ENCODE measurements around the gene DICER1. TPM values are rescaled to one million over a fixed set of nuclear protein-coding genes. Genes with fewer than 3 reads are reported as not detected.
A peak's percentile ranks its signal among the peaks of the same experiment; 100 is the strongest.

DICER1 gene
- total RNA-seq, 2 donors from 2014 or later, result 25.0 to 29.4 TPM

DNA sequence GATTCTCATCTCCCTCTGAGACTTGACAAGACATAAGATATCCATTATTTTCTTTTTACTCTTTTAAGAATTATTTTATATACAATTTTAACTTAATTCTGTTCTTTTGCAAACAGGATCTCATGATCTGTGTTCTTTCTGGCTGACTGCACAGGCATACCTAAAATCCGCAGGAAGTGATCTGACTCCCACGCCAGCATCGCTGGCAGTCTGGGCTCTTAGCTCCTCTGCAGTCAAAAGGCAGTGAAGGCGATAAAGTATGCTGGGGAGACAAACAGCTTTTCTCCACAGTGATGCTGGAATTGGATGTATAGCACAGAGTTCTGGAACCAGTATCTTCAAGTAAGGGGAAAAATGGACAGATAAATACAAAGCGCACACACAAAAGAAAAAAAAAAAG is 52.4 kb downstream of the DICER1 start:
- ATAC-seq (no peak), DNase-seq (no peak)
- intact Hi-C loops (cut with DNase I), result loop anchor here in 1 of 2 donors (5.0 kb wide), 1 partner anchor 418 kb away; no protein-coding TSS in a partner anchor

DNA sequence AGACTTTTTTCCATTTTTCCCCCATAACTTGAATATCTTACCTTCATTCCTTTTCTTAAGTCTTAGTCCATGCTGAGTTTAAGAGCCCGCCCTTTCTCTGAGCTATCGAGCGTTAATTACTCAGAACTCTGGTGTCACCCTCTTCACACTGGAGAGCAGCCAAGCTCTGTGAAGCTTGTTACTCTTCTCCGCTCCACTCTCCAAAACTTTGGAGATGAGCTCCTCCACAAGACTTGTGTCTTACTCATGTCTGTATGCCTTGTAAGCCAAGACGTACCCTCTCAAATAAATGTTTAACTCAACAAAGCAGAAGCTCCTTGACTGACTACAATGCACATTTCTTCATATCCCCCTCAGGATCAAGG is 54.7 kb downstream of the DICER1 start:
- ATAC-seq (peak in 1 of 2 donors; percentile 64), DNase-seq (no peak)
- intact Hi-C loops (cut with DNase I), result loop anchor here in 1 of 2 donors (5.0 kb wide), 1 partner anchor 415 kb away; no protein-coding TSS in a partner anchor

DNA sequence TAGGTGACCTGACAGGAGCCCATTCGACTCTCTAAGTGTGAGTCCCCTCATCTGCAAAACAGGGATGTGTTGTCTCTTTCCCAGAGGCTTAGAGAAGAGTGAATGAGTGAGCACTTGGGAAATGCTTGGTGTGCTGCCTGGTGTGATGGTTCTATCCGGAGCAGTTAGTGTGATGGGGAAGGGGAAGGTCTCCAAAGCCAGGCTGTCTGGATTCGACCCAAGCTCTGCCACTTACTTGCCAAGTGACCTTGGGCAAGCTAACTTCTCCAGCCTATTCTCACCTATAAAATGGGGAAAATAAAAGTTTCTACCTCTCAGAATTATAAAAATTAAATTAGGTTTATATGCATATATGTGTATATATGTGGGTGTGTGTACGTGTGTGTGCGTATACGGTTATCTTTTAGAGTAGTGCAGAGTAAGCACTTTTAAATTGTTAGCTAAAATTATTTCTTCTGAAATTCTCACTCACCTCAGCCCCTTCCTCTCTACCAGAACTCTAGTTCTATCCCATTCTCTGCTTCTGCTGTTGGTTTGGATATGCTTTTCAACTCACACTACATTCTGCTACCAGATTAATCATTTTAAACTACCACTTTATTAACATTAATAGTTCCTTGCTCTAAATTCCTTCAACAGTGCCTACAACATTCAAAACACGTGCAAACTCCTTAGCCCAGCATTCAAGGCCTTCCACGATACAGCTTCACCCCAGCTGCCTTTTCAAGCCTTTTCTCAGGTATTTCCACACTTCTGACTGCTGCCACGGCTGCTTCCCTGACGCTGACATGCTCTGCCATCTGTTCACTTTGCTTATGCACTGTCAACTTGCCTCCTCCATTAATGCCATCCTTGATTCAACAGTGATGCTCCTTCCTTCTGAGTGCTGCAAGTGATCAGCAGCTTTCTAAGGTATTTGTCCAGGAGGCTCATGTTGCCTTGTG is 55.3 kb downstream of the DICER1 start:
- ATAC-seq (no peak), DNase-seq (no peak)
- intact Hi-C loops (cut with DNase I), result loop anchor here in 1 of 2 donors (5.0 kb wide), 1 partner anchor 415 kb away; no protein-coding TSS in a partner anchor

DNA sequence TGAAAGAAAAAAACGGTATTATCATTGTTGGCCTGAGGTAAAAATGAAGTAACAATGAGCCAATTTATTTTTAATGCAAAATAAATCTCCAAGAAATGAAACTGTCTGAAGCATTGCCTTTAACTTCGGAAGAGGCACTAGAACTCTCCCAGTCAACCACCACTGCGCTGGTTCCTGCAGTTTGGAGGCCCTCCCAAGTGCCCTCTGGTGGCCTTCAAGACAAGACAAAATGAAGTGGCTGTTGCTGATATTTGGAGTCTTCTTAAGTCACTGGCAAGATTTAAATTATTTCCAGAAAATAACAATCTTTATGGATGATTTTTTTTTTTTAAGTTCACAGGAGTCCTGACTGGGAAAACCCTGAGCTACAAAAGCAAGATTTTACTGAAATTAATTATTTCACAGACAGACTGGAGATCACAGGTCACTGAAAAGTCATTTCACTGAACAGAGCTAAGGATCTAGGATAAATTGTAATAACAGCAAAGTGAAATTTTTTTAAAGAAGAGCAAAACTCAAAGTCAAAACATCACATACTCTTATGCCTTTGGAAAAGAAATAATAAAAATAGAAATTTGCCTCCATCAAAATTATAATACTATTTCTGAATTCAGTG is 58.2 kb downstream of the DICER1 start:
- intact Hi-C loops (cut with DNase I), result loop anchor here (10.0 kb wide), 3 partner anchors 194 to 404 kb away; no protein-coding TSS in a partner anchor

GRCh38 chr14:95097385-95097784 is 59.9 kb downstream of the DICER1 start:
- no peak for DNase-seq
- intact Hi-C loops (cut with DNase I), result loop anchor here (10.0 kb wide), 3 partner anchors 193 to 403 kb away; no protein-coding TSS in a partner anchor
- peak in 1 of 2 donors; percentile 42 for ATAC-seq

More for the DNA sequence above, 58.2 kb downstream of the DICER1 start:
- ATAC-seq (peak; percentile 72 to 82), DNase-seq (peak; percentile 74)

GRCh38 chr14:95096476-95096875 is 60.9 kb downstream of the DICER1 start:
- intact Hi-C loops (cut with DNase I), result loop anchor here (10.0 kb wide), 3 partner anchors 192 to 402 kb away; no protein-coding TSS in a partner anchor

GRCh38 chr14:95095996-95096395 is 61.3 kb downstream of the DICER1 start:
- no peak for ATAC-seq
- intact Hi-C loops (cut with DNase I), result loop anchor here (10.0 kb wide), 3 partner anchors 191 to 401 kb away; no protein-coding TSS in a partner anchor
- DNase-seq, result no peak

More at GRCh38 chr14:95096476-95096875, 60.9 kb downstream of the DICER1 start:
- no peak for DNase-seq
- ATAC-seq, result no peak

DNA sequence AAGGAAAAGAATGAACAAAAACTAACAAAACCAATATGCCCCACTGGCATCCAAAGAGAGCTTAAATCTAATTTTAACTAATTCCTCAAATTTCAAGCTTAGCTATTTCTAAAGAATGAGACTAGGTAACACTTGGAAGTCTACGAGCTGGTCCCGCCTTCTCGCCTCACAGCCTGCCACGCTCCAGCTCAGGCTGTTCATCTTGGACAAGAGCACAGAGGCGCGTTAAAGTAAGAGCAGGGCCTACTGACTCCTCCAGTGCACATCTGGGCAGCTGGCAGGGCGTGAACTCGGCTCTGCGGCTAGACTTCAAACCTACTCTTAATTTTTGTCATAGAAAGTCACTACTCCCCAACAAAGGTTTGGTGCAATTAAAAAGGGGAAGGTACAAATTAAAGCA is 64.6 kb downstream of the DICER1 start:
- peak in 1 of 2 donors; percentile 33 for ATAC-seq
- intact Hi-C loops (cut with DNase I), result loop anchor here (10.0 kb wide), 3 partner anchors 188 to 398 kb away; no protein-coding TSS in a partner anchor
- no peak for DNase-seq

DNA sequence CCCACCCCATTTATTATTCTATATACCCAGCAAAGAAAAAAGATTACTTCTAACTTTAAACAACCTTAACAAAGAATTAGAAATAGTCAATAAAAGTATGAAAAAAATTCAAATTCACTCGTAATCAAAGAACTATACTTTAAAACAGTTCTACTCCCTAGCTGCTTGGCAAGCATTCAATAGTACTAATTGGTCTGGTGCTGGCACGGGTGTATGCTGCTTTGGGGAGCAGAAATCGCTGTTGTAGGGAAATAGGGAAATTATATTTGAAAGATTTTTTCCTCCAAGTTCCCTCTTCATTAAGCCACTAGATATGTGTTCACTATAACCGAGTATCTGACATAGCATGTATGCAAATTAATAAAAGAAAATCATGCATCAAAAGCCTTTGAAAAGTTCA is 65.7 kb downstream of the DICER1 start:
- ATAC-seq, result no peak
- intact Hi-C loops (cut with DNase I), result loop anchor here (10.0 kb wide), 3 partner anchors 187 to 397 kb away; no protein-coding TSS in a partner anchor
- no peak for DNase-seq

DNA sequence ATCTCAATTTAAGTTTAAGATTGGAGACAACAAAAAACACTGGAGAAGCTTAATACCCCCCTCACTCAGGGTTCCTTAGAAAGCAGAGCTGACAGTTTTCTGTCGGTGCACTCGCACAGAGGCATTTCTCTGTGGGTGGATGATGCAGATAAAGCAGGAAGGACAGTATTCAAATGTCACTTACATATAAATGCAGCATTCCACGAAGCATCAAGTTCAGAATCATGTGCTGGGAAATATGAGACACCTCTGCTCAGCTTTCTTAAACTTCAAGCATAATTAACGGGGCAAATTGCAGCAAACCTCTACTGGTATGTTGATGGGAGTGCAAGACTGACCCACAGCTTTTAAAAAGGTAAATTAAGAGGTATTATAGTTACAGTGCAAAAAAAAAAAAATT is 68.7 kb downstream of the DICER1 start:
- ATAC-seq (no peak), DNase-seq (no peak)
- intact Hi-C loops (cut with DNase I), result no loop called here

- no peak for ATAC-seq
- DNase-seq, result no peak
- intact Hi-C loops (cut with DNase I), result no loop called here
Measured at GRCh38 chr14:95087619-95088018, 69.7 kb downstream of the DICER1 start.

DNA sequence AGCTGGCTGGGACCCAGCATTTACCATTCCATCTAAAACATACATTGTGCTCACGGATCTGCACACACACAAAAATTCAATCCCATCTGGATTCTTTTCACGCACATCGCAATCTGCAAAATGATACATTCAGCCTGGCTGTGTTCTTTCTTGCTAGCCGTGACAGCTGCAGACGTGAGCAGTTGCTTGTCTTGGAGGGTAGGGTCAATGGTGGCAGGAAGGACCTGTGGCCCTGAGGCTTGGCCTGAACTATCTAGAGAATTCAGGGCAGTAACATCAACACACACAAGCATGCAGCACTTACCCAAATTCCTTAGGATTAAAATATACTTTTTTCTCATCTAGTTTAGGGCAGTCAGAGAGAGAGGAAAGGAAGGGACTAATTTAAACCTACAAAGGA is 72.0 kb downstream of the DICER1 start:
- DNase-seq, result no peak
- ATAC-seq, result no peak
- intact Hi-C loops (cut with DNase I), result no loop called here

DNA sequence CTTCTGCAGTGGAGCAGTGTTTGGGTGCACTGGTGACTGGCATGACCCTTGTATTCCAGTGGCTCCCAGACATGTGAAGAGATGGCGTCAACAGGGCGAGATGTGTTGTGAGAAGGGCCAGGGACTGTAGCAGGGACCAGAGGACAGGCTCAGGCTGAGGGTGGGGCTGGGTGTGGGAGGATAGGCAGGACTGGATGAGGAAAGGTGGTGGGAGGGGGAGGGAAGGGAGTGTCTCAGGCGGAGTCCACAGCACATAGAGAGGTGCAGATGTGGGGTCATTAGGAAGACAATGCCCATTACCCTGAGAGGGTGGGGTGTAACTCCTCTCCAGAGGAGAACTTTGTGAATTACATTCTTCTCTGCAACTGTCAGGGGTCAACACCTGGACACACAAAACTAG is 78.5 kb downstream of the DICER1 start:
- no peak for ATAC-seq
- intact Hi-C loops (cut with DNase I), result no loop called here
- DNase-seq, result no peak

GRCh38 chr14:95077345-95077744 is 80.0 kb downstream of the DICER1 start:
- no peak for ATAC-seq
- no peak for DNase-seq
- intact Hi-C loops (cut with DNase I), result no loop called here

- DNase-seq, result no peak
- intact Hi-C loops (cut with DNase I), result no loop called here
- no peak for ATAC-seq
Measured at GRCh38 chr14:95075789-95076188, 81.5 kb downstream of the DICER1 start.

GRCh38 chr14:95073947-95074346 is 83.4 kb downstream of the DICER1 start:
- intact Hi-C loops (cut with DNase I), result no loop called here
- ATAC-seq, result no peak
- DNase-seq, result no peak

DNA sequence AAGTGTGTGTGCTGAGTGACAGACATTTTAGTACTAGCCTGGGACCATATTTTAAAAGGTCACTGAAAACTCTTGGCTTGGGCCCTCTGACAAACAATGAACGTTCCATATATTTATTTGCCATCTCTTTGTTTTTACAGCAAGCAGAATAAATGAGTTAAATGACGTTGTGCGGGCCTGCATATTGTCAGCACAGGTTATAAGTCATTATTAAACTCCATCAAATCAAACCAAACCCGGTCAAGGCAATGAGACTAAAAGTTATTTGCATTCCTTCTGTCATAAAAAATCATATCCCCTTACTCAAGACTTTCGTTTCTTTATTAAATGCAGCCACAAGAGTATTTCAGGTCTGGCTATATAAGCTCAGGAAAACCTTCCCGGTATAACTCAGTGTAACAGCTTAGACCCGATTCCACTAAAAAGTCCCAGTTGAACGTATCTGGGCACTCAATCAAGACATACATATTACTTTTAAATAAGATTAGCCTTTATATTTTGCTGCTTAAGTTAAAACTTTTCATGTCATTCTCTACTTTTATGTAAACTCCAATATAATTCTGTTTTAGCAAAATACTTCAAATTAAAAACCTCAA is 84.9 kb downstream of the DICER1 start:
- DNase-seq (no peak), ATAC-seq (no peak)
- intact Hi-C loops (cut with DNase I), result no loop called here

GRCh38 chr14:95071649-95072280 is 85.6 kb downstream of the DICER1 start:
- intact Hi-C loops (cut with DNase I), result no loop called here
- ATAC-seq, result no peak
- no peak for DNase-seq
